ENCODE results near the gene SMG6. TPM values are rescaled to one million over a fixed set of nuclear protein-coding genes. Genes with fewer than 3 reads are reported as not detected.
"Not testable (repeated sequence)": the region's sequence is repeated elsewhere in the genome, so short reads cannot be mapped to it uniquely, and the experiment has no call there.

SMG6 gene
- total RNA-seq, 4 donors from 2014 or later: 17.9 to 24.0 (median 20.1) TPM

DNA sequence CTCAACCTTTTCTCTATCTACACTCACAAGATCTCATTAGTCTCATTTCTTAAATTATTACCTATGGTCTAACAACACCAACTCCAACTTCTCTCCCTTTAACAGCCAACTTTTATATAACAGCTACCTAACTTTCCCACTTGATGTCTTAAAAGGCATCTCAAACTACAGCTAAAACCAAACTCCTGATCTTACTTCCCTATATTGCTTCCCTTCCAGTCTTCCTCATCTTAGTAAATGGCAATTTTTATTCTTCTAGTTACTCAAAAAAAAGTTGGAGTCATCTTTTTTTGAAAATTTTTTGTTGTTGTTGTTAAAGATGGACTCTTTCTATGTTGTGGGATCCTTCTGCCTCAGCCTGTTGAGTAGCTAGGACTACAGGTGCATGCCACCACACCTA, 15.5 kb upstream of the SMG6 start:
- intact Hi-C loops (cut with DNase I): no loop called here
- peaks cover 8 to 40% (median 20%) of the 10 kb centered on the region in 3 donors for H3K36me3 ChIP-seq
- H3K27ac ChIP-seq: no peak overlapping the region
- no peaks in the 10 kb centered on the region for H3K9me3 ChIP-seq
- TF ChIP-seq POLR2A (IDR thresholded peaks at IDR 0.05): no peak
- no peak for TF ChIP-seq CTCF (IDR thresholded peaks at IDR 0.05)
- H3K4me3 ChIP-seq: no peak overlapping the region
- no peak for DNase-seq
- H3K4me1 ChIP-seq: peaks cover 0 to 5% (median 0%) of the 10 kb centered on the region in 3 donors
- H3K27me3 ChIP-seq: no peaks in the 10 kb centered on the region

DNA sequence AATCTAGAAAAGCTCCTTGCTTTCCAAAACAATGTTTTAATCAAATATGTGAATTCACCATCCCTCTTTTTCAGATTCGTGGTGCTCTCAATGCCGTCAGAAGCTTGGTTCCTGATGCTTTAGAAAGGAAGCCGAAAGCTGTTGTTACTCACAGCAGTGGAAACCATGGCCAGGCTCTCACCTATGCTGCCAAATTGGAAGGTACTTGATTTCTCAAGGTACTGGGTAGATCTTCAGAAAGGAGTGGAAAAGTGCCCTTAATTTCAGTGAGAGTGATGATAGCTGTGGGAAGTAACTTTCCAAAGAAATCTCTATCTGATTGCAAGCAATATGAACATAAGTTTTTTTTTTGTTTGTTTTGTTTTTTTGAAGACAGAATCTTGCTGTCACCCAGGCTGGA, 14.2 kb upstream of the SMG6 start:
- no peaks in the 10 kb centered on the region for H3K27me3 ChIP-seq
- H3K36me3 ChIP-seq: peaks cover 0 to 27% (median 7%) of the 10 kb centered on the region in 3 donors
- TF ChIP-seq CTCF (IDR thresholded peaks at IDR 0.05) (no peak), POLR2A (IDR thresholded peaks at IDR 0.05) (no peak)
- no peak overlapping the region for H3K4me3 ChIP-seq
- no peak overlapping the region for H3K27ac ChIP-seq
- H3K9me3 ChIP-seq: no peaks in the 10 kb centered on the region
- no peak for DNase-seq
- peaks cover 0 to 5% (median 0%) of the 10 kb centered on the region in 3 donors for H3K4me1 ChIP-seq
- intact Hi-C loops (cut with DNase I): no loop called here
- WGBS, 2 donors: 90 to 91% methylated on average over 3 of the region's 3 CpGs

DNA sequence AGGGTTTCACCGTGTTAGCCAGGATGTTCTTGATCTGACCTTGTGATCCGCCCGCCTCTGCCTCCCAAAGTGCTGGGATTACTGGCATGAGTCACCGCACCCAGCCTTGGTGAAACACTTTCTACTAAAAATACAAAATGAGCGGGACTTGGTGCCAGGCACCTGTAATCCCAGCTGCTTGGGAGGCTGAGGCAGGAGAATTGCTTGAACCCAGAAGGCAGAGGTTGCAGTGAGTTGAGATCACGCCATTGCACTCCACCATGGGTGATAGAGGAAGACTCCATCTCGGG, 13.3 kb upstream of the SMG6 start:
- H3K4me3 ChIP-seq; H3K4me1 ChIP-seq; DNase-seq; H3K9me3 ChIP-seq; H3K27me3 ChIP-seq; intact Hi-C loops (cut with DNase I): not testable (repeated sequence)
- 38 to 73% methylated on average over 2 of the region's 7 CpGs for WGBS, 2 donors
- H3K27ac ChIP-seq: peak overlapping the region in 2 of 4 donors; percentile 60 to 69
- peaks cover 0 to 18% (median 0%) of the 10 kb centered on the region in 3 donors for H3K36me3 ChIP-seq

DNA sequence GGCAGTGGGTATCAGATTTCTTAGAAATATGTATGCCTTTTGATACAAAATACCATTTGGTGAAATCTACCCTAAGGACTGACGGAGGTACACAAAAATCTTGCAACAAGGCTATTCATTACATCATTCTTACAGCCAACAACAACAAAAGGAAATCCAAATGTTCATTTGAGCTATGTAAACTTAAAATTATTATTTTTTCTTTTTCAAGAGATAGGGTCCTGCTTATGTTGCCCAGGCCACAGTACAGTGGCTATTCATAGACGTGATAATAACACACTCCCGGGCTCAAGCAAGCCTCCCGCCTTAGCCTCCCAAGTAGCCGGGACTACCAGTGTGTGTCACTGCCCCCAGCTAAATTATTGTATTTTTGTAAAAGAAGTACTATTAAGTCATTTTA, 9.2 kb upstream of the SMG6 start:
- TF ChIP-seq CTCF (IDR thresholded peaks at IDR 0.05) (no peak), POLR2A (IDR thresholded peaks at IDR 0.05) (no peak)
- Histone ChIP-seq H3K27me3 (no peaks in the 10 kb centered on the region), H3K9me3 (no peaks in the 10 kb centered on the region), H3K4me3 (no peak overlapping the region), H3K4me1 (peaks cover 0 to 27% (median 3%) of the 10 kb centered on the region in 3 donors), H3K36me3 (no peaks in the 10 kb centered on the region), H3K27ac (no peak overlapping the region)
- DNase-seq: no peak
- 94 to 99% methylated on average over 5 of the region's 5 CpGs for WGBS, 2 donors
- intact Hi-C loops (cut with DNase I): no loop called here

DNA sequence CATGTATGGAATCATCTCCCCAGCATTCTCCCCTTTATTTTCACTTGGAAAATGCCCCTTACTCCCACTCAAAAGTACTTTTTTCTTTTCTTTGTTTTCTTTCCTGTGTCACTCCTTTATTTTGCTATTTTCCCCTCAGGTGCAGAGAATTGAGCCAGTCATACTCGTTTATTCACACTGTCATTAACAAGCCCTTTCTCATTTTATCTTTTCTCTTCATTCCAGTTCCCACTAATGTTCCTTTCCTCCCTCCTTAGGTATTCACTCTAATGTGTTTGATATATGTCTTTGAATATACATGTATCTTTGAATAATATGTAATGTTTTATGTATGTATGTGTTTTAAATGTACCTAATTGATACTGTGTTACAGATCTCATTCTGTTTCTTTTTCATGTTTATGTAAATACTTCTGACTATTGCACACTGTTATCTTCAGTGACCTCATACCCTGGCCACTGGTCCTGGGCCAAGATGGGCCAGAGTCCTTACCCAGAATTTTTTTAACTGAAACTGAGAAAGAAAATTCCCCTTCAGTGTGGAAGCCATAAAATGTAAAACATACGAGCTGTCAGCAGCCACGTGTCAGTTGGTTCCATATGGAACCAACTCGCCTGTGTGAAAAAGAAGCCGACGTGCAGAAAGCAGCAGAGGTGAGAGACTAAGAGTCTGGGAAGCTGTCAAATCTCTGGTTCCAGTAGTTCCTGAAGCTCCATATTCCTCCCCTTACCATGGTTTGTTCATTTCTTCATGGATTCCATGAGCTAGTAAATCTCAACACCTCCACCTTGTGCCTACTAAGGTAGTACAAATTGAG, 6.0 kb upstream of the SMG6 start:
- peaks cover 0 to 49% (median 11%) of the 10 kb centered on the region in 3 donors for H3K4me1 ChIP-seq
- WGBS, 2 donors: 66 to 68% methylated on average over 6 of the region's 6 CpGs
- DNase-seq: no peak
- no peaks in the 10 kb centered on the region for H3K27me3 ChIP-seq
- no peak overlapping the region for H3K4me3 ChIP-seq
- no peaks in the 10 kb centered on the region for H3K9me3 ChIP-seq
- intact Hi-C loops (cut with DNase I): no loop called here
- no peaks in the 10 kb centered on the region for H3K36me3 ChIP-seq
- TF ChIP-seq POLR2A (IDR thresholded peaks at IDR 0.05) (no peak), CTCF (IDR thresholded peaks at IDR 0.05) (no peak)
- peak overlapping the region in 2 of 4 donors; percentile 17 to 36 for H3K27ac ChIP-seq

All from esophagus squamous epithelium (tissue), 5 donors.